ENCODE measurements around the gene BID. TPM values are rescaled to one million over a fixed set of nuclear protein-coding genes. Genes with fewer than 3 reads are reported as not detected.

BID gene
- total and polyA plus RNA-seq, 12 donors = 3.8 to 26.6 (median 10.6) TPM

GRCh38 chr22:17742527-17742902 lies 31.8 kb downstream of the BID start:
- Histone ChIP-seq H3K4me1 (replicated peaks in 1 of 2) (peaks cover 0 to 3% of the 10 kb centered on the region in 2 donors), H3K27me3 (no peaks in the 10 kb centered on the region), H3K36me3 (replicated peaks in 1 of 2) (no peaks in the 10 kb centered on the region), H3K4me3 (no peak overlapping the region), H3K9me3 (replicated peaks in 1 of 3) (no peaks in the 10 kb centered on the region), H3K27ac (no peak overlapping the region)
- WGBS, 4 donors = 41 to 78% (median 46%) methylated on average over 4 to 9 of the region's 9 CpGs
- TF ChIP-seq CTCF (IDR thresholded peaks at IDR 0.05) = peak; percentile 50 to 82 (median 66)
- no peak for TF ChIP-seq POLR2A (IDR thresholded peaks at IDR 0.05)
- peak; percentile 63 to 81 (median 68) for DNase-seq
- intact Hi-C loops (cut with DNase I) = no loop called here

GRCh38 chr22:17741866-17742526 lies 32.3 kb downstream of the BID start:
- 55 to 67% (median 56%) methylated on average over 11 to 18 of the region's 18 CpGs for WGBS, 4 donors
- Histone ChIP-seq H3K4me3 (no peak overlapping the region), H3K27me3 (no peaks in the 10 kb centered on the region), H3K4me1 (replicated peaks in 1 of 2) (peaks cover 0 to 3% of the 10 kb centered on the region in 2 donors), H3K9me3 (replicated peaks in 1 of 3) (no peaks in the 10 kb centered on the region), H3K27ac (no peak overlapping the region), H3K36me3 (replicated peaks in 1 of 2) (no peaks in the 10 kb centered on the region)
- no peak for DNase-seq
- intact Hi-C loops (cut with DNase I) = no loop called here
- no peak for TF ChIP-seq CTCF (IDR thresholded peaks at IDR 0.05)
- TF ChIP-seq POLR2A (IDR thresholded peaks at IDR 0.05) = no peak

GRCh38 chr22:17739196-17739975 lies 34.9 kb downstream of the BID start:
- Histone ChIP-seq H3K27me3 (no peaks in the 10 kb centered on the region), H3K9me3 (replicated peaks in 1 of 3) (no peaks in the 10 kb centered on the region), H3K4me3 (no peak overlapping the region), H3K36me3 (replicated peaks in 1 of 2) (peaks cover 0 to 8% of the 10 kb centered on the region in 2 donors), H3K4me1 (replicated peaks in 1 of 2) (peaks cover 0 to 3% of the 10 kb centered on the region in 2 donors), H3K27ac (no peak overlapping the region)
- 81 to 91% (median 91%) methylated on average over 13 to 36 of the region's 36 CpGs for WGBS, 4 donors
- TF ChIP-seq POLR2A (IDR thresholded peaks at IDR 0.05) = no peak
- no peak for TF ChIP-seq CTCF (IDR thresholded peaks at IDR 0.05)
- DNase-seq = no peak
- intact Hi-C loops (cut with DNase I) = no loop called here

- intact Hi-C loops (cut with DNase I) = no loop called here
- Histone ChIP-seq H3K27ac (no peak overlapping the region), H3K4me3 (no peak overlapping the region), H3K36me3 (replicated peaks in 1 of 2) (peaks cover 0 to 17% of the 10 kb centered on the region in 2 donors), H3K27me3 (no peaks in the 10 kb centered on the region), H3K4me1 (replicated peaks in 1 of 2) (peaks cover 0 to 3% of the 10 kb centered on the region in 2 donors), H3K9me3 (replicated peaks in 1 of 3) (no peaks in the 10 kb centered on the region)
- 90 to 96% (median 94%) methylated on average over 21 of the region's 21 CpGs for WGBS, 4 donors
- no peak for DNase-seq
- no peak for TF ChIP-seq POLR2A (IDR thresholded peaks at IDR 0.05)
- no peak for TF ChIP-seq CTCF (IDR thresholded peaks at IDR 0.05)
Observed at GRCh38 chr22:17738386-17739128, 35.7 kb downstream of the BID start.

Measured in adrenal gland (tissue), 12 donors.